Sigmoid colon (tissue), 4 donors: ENCODE measurements around the gene STX12.
"Not testable (repeated sequence)": the region's sequence is repeated elsewhere in the genome, so short reads cannot be mapped to it uniquely, and the experiment has no call there.

Experiments used
- CTCF ChIP-seq, 4 experiments: fragments of 450-650 bp in 3 of 4; fragments of 200-600 bp in 1 of 4; IDR thresholded peaks; one replicate each; pipeline ENCODE4 v1.5.1; 2016 to 2019; ENCODE audit warnings: antibody characterized with exemption in 4 of 4, mild to moderate bottlenecking in 3 of 4, moderate library complexity in 2 of 4
- EP300 ChIP-seq, 4 donors: sonication (generic); formaldehyde crosslinking; IDR thresholded peaks; one replicate each; pipeline ENCODE4 v1.6.1; 2017; ENCODE audit warnings: antibody characterized with exemption in 4 of 4
- POLR2AphosphoS5 ChIP-seq, 4 donors: sonication (generic); formaldehyde crosslinking; IDR thresholded peaks; one replicate each; pipeline ENCODE4 v1.6.1; 2017; ENCODE audit warnings: antibody characterized with exemption in 4 of 4

GRCh38 chr1:27829339-27829960, 56.4 kb downstream of the STX12 start:
- not testable (repeated sequence) for TF ChIP-seq POLR2AphosphoS5, CTCF, EP300 (IDR thresholded peaks at IDR 0.05)
